Pulmonary artery endothelial cell (primary cell): ENCODE measurements around the gene SNX9. TPM values are rescaled to one million over a fixed set of nuclear protein-coding genes. Genes with fewer than 3 reads are reported as not detected.
"Not testable (repeated sequence)": the region's sequence is repeated elsewhere in the genome, so short reads cannot be mapped to it uniquely, and the experiment has no call there.

Experiments
- DNase-seq: peaks from one replicate; pipeline ENCODE4 v3.0.0-alpha.2; 2011; ENCODE audit warnings: low read depth, low spot score
- total RNA-seq: library from RNA; depleted of rRNA; stranded (reverse); fragments of >200 nt; gene quantifications from 2 replicates; pipeline ENCODE4 v1.2.3, GENCODE V29; 2014

SNX9 gene
- total RNA-seq: 48.8 and 50.4 TPM in 2 replicates

- no peak for DNase-seq
Observed at GRCh38 chr6:157823001-157823527, at the start of gene SNX9. Gene SNX9, plus strand, starts transcription at chr6:157823246. Its CDS starts 189 bp downstream, at chr6:157823435.

- no peak for DNase-seq
Observed at GRCh38 chr6:157773248-157773773, 49.7 kb upstream of the SNX9 start.

GRCh38 chr6:157774153-157775135 is 48.6 kb upstream of the SNX9 start:
- no peak for DNase-seq

DNA sequence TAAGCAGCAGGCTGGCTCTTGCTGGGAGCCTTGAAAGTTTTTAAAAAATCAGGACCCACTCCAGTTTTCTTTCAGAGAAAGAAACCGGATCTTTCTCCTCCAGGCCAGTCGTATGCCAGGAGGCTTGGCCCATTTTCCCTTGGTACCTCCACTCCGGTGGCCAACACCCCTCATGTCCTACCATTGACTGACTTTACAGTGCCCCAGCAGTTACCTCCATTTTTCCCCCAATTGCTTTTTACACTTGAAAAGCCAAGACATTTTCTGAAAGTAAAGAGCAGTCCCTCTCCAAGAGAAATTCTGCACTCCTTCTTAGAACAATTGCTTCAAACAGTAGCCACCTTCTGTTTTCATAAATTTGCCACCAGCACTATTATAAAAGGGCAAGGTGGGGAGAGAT is 47.7 kb upstream of the SNX9 start:
- DNase-seq: no peak

GRCh38 chr6:157777344-157777743 is 45.7 kb upstream of the SNX9 start:
- DNase-seq: no peak

- DNase-seq: no peak
Observed at GRCh38 chr6:157778719-157779118, 44.3 kb upstream of the SNX9 start.

- no peak for DNase-seq
Observed at GRCh38 chr6:157779705-157780604, 43.1 kb upstream of the SNX9 start.

GRCh38 chr6:157785636-157786035 is 37.4 kb upstream of the SNX9 start:
- DNase-seq: no peak

DNA sequence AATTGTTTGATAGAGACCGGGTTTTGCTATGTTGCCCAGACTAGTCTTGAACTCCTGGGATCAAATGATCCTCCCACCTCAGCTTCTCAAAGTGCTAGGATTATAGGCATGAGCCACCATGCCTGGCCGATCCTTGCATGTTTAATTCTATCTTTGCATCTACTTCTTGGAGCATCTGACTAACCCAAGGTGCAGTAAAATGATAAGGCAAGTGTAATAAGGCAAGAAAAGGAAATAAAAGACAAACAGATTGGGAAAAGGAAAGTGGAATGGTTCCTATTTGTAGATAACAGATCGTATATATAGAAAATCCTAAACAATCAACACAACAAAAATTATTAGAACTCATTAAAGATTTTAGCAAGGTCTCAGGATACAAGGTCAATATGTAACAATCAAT is 36.8 kb upstream of the SNX9 start:
- DNase-seq: no peak

GRCh38 chr6:157787080-157787479 is 36.0 kb upstream of the SNX9 start:
- DNase-seq: no peak

GRCh38 chr6:157788180-157788579 is 34.9 kb upstream of the SNX9 start:
- DNase-seq: no peak

- DNase-seq: no peak
Observed at GRCh38 chr6:157789297-157789696, 33.7 kb upstream of the SNX9 start.

GRCh38 chr6:157789861-157790260 is 33.2 kb upstream of the SNX9 start:
- no peak for DNase-seq

GRCh38 chr6:157790548-157791160 is 32.4 kb upstream of the SNX9 start:
- DNase-seq: no peak

GRCh38 chr6:157791450-157791849 is 31.6 kb upstream of the SNX9 start:
- DNase-seq: no peak

- DNase-seq: no peak
Observed at GRCh38 chr6:157792671-157793070, 30.4 kb upstream of the SNX9 start.

DNA sequence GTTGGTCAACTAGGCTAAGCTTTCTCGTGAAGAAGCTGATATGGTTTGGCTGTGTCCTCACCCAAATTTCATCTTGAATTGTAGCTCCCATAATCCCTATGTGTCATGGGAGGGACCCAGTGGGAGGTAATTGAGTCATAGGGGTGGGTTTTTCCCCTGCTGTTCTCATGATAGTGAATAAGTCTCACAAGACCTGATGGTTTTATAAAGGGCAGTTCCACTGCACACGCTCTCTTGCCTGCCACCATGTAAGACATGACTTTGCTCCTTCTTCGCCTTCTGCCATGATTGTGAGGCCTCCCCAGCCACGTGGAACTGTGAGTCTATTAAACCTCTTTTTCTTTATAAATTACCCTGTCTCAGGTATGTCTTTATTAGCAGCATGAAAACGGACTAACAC is 29.0 kb upstream of the SNX9 start:
- not testable (repeated sequence) for DNase-seq

DNA sequence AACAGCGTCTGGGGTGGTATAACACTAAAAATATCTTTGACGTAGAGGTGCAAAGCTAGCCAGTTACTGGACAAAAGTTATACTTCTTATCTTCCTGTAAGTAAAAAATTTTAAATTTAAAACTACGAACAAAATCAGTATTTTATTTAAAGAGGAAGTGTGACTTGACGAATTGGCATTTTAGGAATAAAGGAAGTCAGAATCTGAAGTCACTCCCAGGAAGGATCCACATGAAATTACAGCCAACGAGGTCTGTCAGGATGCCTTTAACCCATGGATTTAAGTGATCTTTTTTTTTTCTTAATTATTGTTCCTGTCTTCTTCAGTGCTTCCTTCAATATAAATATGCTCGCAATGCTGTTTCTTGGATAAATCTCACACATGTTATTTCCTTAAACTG is 27.2 kb upstream of the SNX9 start:
- no peak for DNase-seq

DNA sequence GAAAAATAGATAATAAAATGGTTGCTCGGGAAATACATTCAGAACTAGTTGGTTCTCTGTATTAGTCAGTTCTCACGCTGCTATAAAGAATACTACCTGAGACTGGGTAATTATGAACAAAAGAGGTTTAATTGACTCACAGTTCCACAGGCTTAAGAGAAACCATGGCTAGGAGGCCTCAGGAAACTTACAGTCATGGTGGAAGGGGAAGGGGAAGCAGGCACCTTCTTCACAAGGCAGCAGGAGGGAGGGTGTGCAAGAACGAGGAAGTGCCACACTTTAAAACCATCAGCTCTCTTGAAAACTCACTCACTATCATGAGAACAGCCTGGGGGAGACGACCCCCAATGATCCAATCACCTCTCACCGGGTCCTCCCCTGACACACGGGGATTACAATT is 24.2 kb upstream of the SNX9 start:
- no peak for DNase-seq

GRCh38 chr6:157799561-157799960 is 23.5 kb upstream of the SNX9 start:
- not testable (repeated sequence) for DNase-seq
